GM18907 (cell line): ENCODE measurements around the gene ATOX1.
A peak's percentile ranks its signal among the peaks of the same experiment; 100 is the strongest.
"Not testable (repeated sequence)": the region's sequence is repeated elsewhere in the genome, so short reads cannot be mapped to it uniquely, and the experiment has no call there.

ENCODE experiments used
- ATAC-seq: cut with Tn5 transposase; IDR thresholded peaks from one replicate; pipeline ENCODE4 v1.9.1; 2021; ENCODE audit warnings: mild to moderate bottlenecking, moderate library complexity; ENCODE audit not compliant: unreplicated experiment

ATOX1 gene

DNA sequence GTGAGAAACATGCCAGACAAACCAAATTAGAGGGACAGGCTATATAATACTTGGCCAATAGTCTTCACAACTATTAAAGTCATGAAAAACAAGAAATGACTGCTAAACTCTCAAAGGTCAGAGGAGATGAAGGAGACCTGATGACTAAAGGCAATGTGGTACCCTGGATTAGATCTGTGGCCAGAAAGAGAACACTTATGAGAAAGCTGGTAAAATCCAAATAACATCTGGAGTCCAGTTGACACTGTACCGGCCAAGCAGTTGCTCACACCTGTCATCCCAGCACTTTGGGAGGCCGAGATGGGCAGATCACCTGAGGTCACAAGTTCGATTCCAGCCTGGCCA lies 24.4 kb downstream of the ATOX1 start:
- no peak for ATAC-seq

DNA sequence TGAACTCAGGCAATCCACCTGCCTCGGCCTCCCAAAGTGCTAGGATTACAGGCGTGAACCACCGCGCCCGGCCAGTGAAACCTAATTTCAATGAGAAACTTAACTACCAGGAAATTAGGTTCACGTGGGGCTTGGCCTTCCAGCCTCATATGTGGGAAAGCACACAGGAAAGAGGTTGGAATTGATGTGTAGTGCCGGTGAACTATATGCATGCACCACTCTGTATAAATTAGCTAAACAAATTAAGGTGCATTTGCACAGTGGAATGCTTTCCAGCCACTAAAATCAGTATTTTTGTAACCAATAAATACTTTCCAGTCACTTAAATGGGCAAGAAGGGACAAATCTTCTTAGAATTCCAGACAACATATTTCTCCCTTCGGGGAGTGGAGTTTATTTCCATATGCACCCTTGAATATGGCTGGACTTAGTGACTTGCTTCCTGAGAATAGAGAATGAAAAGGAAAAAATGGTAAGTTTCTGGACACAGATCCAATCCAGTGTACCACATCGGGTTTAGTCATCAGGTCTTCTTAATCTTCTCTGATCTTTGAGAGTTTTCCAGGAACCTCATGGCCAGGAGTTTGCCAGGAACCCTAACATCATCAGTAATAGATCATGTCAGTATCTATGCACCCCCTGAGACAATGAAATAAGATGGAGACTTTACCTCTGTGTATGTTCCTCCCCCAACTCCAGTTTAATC lies 24.9 kb downstream of the ATOX1 start:
- no peak for ATAC-seq

DNA sequence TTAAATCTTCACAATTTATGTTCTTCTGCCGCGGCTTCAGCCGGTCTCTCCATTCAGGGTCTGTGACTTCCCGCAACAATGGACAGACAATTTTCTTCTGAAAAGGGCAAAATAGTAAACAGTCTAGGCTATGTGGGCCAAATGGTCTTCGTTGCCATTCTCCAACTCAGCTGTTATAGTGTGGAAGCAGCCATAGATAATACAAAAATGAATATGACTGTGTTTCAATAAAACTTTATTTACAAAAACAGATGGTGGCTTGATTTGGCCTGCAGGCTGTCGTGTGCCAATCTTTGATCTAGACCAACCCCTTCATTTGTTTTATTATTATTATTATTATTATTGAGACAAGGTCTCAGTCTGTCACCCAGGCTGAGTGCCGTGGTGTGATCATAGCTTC lies 28.1 kb downstream of the ATOX1 start:
- no peak for ATAC-seq

DNA sequence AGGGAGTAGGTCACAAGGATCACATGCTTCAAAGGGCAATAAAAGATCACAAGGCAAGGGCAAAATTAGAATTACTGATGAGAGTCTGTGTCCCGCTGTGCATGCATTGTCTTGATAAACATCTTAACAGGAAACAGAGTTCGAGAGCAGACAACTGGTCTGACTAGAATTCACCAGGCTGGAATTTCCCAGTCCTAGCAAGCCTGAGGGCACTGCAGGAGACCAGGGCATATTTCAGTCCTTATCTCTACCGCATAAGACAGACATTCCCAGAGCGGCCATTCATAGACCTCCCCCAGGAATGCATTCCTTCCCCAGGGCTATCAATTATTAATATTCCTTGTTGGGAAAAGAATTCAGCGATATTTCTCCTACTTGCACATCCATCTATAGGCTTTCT lies 28.8 kb downstream of the ATOX1 start:
- ATAC-seq, result not testable (repeated sequence)

DNA sequence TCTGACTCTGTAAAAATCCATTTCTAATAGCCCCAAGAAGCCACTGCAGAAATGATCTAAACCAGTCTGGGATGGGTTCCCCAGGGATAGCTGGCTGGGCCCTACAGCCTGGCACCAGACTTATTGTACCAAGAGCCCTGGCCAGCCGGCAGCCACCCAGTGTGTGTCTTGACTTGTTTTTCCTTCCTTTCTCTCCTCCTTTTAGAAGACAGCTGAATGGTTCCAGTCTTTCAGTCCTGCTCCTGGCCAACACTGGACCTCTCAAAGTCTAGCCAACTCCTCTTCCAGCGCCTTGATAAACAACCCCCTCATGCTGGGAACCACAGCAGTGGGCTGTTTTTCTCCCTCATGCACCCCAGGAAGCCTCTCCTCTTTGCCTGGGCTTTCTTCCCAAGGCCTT lies 34.1 kb downstream of the ATOX1 start:
- no peak for ATAC-seq

DNA sequence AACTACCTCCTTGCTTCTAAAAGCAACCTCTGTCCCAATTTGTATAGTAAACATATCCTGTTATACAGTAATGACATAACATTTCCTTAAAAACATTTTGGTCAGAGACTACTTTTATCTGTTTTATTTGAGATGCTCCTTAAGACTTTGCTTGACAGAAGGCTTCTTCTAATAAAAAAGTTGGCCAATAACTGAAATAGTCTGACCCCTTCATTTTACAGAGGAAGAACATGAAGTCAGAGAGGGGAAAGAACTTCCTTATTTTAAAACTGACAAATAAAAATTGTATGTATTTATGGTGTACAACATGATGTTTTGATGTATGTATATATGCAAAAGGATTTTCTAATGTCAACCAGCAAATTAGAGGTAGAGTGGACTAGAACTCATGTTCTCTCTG lies 35.9 kb downstream of the ATOX1 start:
- ATAC-seq, result no peak

DNA sequence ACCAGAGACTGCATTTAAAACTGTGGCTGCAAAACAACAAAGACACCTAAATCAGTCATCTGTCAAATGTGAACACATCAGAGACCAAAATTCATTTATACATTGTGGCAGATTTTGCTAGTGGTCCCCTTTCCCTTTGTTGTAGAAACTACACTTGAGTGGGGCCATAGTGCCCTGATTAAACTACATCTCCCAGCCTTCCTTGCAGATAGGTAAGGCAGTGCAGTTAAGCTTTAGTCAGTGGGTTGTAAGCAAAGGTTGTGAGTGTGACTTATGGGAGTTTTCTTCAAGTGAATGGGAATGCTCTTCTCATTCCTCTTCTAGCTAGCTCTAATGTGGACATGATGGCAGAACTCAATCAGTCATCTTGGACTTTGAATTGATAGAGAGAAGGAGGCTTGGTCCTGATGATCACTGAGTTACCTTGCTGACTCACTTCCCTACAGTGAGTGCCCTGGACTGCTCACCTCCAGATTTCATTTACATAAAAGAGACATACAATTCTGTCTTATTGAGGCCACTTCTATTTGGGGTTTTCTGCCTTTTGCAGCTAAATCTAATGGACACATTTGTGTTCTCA lies 36.5 kb downstream of the ATOX1 start:
- ATAC-seq, result peak; percentile 34

DNA sequence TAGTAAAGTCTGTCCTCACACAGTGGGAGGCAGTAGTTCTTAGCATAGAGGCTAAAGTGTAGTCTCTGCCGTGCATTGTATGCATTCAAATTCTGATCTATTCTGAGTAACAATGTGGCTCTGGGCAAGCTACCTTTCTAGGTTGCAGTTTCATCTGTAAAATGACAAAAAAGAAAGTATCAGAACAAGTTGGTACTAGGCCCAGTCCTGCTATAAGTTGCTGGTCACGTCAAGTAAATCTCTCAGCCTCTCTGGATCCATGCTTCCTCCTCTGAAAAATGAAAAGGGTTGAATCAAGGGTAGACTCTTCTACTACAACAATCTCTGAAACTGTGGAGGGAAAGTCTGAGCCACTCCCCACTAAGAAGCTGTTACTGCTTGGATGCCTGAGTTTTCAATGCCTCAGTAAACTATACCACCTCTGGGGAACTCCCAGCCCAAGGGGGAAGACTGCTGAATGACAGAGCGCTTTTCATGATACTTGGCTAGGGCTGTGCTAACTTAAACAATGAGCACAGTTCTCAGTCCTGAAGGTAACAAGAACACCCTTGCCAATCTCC lies 37.3 kb downstream of the ATOX1 start:
- ATAC-seq, result peak; percentile 88

DNA sequence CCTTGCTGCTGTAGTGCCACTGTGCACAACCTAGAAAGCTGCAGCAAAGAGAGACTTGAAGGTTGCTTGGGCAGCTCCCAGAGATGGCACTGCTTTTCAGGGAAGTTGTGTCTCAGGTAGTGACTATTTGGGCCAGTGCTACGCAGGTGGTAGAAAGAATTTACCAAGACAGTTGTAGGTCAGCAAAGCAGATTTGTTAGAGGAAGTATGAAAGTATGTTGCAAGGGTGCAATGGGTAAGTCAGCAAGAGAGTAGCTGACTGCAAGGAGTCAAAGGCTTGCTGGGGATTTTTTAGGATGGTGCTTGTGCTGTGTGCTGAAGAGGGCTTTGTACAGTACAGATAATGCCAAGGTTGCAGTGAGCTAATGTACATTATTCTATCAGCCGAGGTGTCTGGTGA lies 38.2 kb downstream of the ATOX1 start:
- no peak for ATAC-seq

DNA sequence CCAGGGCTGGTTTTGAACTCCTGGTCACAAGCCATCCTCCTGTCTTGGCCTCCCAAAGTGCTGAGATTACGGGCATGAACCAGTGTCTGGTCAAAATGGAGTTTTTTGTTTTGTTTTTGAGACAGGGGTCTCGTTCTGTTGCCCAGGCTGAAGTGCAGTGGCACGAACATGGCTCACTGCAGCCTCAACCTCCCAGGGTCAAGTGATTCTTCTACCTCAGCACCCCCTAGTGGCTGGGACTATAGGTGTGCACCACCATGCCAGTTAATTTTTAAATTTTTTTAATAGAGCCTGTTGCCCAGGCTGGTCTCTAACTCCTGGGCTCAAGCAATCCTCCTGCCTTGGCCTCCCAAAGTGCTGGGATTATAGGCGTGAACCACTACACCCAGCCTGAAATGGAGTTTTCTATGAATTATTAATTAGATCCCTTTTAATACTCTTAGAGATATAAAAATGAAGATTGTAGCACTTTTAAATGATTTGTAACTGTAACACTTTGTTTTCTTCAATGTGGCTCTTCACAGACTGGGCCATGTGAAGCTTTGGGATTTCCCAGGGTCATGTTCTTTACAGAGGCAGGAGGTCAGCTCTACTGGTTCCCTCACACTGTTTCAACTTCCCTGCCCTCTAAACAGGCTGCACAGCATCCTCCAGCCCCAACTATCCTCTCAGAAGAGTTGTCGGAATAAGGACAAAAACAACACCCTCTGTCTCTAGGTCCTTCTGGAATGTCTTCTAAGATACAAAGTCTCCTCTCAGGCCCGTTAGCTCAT lies 39.0 kb downstream of the ATOX1 start:
- ATAC-seq, result no peak

DNA sequence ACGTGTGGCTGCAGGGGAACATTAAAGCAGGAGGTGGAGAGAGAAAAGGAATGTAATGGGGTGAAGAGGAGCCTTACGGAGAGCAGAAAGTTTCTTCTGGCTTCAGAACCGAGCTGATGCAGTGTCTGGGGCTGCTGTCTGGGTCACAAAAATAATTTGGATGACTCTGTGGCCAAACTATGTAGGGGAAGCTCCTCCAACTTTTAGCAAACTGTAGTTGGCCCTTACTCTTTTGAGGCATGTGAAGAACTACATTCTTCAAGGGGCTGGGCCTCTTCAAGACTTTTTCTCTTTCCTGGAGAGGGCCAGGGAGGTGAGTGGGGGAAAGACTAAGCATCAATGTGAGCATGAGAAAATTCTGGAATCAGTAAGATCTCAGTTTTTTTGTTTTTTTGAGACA lies 39.8 kb downstream of the ATOX1 start:
- no peak for ATAC-seq

DNA sequence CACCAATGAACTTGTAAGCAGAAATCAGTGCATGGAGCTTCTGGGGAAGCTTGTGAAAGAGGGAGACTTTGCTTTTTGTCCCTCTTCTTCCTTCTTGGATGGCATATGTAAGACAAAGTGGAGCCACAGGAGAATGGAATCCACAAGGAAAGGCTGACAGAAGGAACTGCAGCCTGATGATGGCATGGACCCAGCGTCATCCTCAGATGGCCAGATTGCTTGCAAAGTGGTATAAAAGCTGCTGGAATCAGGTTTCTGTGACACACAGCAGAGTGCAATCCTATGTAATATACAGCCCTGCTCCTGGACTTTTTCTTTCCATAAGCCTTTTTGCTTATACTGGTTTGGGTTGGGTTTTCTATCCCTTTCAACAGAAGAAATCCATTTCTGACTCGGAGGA lies 40.3 kb downstream of the ATOX1 start:
- no peak for ATAC-seq

DNA sequence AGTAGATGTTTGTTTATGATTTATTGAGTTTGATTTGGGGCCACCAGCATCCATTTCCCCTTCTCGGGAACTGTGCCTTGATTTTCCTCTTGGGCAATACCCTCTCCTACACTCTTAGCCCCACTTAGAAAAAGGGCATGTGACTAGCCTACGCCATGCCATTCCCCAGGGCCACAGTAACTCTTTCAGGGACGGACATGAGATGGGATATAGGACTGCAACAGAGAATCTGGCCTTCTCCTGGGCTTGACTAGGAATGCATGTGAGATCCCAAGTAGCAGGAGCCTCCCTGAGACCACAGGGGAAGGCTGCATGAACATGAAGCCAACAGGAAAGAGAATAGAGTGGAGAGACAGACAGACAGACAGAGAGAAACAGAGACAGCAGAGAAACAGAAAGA lies 41.0 kb downstream of the ATOX1 start:
- no peak for ATAC-seq

DNA sequence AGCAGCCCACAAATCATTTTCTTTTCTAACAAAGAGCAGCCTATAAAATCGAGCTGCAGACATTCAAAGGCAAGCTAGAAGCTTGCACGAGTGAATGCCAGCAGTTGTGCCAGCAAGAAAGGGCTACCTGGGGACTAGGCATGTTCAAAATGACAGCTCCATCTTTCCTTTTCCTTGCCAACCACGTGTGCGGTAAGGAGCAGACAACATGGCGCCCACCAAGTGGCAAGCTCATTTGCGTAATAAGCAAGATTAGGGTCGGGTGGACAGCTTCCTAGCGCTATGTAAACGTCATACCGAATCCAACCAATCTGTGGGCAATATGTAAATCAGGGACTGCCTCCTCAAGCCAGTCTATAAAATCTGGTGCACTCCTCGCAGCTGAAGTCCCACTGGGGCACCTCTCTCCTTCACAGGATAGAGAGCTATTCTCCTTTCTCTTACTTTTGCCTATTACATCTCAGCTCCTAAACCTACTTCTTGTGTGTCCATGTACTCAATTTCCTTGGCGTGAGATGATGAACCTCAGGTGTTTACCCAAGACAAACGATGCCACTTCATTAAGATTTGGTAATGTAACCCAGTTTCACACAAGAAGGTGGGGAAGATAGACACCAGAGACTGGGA lies 49.2 kb downstream of the ATOX1 start:
- no peak for ATAC-seq

DNA sequence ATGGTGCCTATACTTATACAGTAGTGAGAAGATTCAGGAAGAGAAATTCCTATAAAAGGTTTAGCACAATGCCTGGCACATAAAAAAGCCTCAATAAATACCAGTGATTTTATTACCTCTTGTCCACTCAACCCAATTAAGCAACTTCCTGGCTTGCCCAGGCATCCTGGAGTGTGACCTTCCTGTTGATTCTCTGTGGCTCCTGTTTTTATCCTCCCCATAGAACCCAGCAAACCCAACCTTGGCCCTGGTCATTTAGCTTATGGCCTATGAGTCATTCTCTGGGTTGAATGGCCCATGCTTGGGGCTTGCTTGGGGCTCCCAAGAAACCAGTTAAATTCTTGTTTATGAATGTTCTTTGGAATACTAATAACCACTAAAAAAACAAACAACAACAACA lies 50.3 kb downstream of the ATOX1 start:
- ATAC-seq, result no peak

DNA sequence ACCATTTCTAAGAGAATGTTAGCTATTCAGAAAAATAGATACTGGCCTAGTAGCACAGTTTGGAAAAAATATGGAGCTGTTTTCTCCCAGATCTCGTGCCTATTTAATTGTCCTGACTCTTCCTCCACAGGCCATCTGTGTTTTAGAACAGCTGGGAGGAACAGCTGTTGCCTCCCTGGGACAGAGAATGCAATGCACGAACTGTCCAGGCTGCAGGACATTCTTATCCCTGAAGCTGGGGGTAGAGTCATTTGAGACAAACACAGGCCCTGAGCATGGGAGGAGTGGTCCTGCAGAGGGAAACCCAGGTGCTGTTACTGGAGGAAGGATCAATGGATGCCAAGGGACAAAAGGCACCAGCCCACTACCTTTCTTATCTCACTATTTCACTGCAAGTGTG lies 50.9 kb downstream of the ATOX1 start:
- no peak for ATAC-seq

DNA sequence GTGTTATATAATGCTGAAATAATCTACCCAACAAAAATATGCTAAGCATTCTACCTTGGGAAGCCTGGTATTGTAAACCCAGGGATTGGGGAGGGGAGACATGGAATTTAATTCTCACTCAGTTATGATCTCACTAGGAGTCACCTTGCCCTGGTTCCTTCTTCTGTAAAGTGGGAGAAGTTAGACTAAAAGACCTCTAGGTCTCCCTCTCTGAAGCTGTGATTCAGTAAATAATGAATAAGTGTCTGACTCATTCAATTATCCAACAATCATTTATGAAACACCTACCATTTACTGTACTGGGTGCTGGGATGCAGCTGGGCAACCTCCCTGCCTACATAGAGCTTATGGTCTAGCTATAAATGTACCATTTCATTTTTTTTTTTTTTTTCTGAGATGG lies 51.5 kb downstream of the ATOX1 start:
- no peak for ATAC-seq

DNA sequence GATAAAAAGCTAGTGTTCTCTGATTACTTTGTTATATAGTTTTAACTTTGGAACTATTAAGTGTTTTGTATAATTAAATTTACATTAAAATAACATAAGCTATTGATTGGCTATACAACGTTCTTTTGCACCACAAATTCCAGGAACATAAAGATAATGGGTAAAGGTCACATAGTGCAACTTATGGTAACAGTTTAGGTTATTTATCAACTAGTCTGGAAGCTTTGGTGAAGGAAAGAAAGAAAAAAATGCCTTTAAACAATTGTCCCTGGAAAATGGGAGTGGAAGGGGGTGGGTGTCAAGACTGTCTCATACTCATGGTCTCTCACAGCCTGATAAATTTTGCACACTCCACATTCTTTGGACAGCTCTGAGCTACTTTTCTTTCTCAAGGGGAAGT lies 54.7 kb downstream of the ATOX1 start:
- no peak for ATAC-seq

DNA sequence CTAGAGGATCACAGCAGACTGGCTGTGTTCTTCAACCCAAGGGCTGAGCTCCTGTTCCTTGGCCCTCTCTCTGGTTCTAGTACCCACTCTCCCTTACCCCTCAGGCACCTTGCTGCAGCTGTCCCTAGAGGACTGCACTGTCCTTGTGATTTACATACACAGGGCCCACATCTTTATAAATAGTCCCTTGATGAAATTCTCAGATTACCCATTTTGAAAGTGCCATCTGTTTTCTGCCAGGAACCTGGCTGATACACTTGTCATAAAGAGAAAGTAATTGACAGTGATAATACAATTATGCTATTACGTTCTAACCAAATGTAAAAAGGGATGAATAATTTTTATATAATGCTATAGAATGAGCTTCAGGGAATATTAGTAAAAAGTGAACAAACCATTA lies 55.2 kb downstream of the ATOX1 start:
- peak; percentile 95 for ATAC-seq

DNA sequence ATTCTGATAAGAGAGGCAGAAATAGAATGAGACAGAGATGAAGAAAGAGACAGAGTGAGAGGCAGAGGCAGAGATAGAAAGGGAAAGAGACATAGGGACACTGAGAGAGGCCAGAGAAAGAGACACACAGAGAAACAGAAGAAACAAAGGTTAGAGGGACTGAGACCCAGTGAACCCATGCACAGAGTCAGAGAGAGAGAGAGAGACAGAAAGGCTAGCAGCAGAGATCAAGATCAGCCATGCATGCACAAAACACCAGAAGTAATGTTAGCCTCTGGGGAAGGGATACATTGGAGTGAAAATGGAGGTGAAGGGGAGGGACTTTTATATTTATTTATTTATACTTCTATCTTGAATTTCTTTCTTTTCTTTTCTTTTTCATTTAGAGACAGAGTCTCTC lies 57.6 kb downstream of the ATOX1 start:
- ATAC-seq, result peak; percentile 46

DNA sequence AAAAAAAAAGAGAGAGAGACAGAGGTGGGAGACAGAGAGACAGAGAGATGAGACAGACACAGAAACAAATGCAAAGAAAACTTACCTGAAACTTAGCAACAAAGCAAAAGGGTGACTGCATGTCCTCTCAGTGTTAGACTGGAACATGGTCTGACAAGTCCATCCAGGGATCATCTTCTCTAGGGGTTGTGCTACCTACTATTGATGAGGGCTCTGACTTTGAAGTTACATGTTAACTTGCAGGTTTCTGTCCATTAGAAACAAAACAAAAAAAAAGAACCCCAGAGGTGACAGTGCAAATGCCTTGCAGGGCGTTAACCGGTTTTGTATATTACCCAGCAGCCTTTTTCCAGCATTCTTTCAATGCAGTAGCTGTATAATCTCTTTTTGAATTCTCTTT lies 58.1 kb downstream of the ATOX1 start:
- peak; percentile 48 for ATAC-seq
